ENCODE results near the gene PSTPIP2.
"Not testable (repeated sequence)": the region's sequence is repeated elsewhere in the genome, so short reads cannot be mapped to it uniquely, and the experiment has no call there.

Gene PSTPIP2

DNA sequence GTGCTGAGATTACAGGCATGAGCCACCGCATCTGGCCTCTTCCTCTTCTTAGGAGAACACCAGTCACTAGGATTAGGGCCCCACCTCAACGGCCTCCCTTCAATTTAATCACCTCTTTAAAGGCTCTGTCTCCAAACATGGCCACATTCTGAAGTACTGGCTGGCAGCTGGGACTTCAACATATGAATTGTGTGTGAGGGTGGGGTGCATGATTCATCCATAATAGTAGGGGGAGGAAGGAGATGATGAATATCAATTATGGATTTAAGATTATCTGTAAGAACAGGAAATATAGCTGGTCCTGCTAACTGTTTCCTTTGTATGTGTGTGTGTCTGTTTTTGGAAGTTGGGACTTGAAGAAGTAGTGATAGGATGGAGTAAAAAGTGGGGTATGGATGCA lies 90.2 kb downstream of the PSTPIP2 start:
- DNase-seq (ENCODE audit: low spot score), result no peak

DNA sequence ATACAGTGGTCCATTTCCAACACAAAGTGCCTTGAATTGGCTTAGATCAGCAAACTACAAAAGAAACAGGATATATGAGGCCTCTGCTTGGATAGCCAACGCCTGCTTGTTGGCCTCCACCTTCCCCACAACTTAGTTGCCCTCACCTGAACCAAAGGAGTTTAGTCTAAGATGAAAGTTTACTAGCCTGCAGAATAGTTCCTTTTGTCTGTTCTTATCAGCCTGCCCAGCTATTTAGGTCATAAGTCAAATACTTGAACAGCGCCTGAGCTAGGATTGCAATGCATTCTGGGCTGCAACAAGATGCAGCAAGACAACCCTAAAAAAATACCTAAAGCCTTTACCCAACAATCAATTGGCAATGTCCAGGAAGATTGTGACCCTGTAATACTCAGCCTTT lies 91.8 kb downstream of the PSTPIP2 start:
- no peak for DNase-seq (ENCODE audit: low spot score)

DNA sequence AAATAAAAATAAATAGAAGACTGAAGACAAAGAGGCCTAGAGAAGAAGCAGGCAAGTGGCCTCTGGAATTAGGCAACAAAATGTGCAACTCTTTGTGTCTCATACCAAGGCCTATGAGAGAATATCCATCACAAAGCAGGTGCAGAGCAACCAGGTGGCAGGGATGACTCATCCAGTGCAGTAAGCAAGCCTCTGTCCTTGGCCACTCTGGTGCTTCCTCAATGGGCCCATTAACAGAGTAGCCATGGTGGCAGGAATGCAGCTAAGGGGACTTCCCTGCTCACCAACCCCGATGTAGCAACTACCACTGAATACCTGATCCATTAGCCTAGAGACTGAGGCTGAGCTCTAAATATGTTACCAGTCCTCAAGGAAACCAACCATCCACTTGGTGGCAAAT lies 94.0 kb downstream of the PSTPIP2 start:
- DNase-seq (ENCODE audit: low spot score), result peak; percentile 91

DNA sequence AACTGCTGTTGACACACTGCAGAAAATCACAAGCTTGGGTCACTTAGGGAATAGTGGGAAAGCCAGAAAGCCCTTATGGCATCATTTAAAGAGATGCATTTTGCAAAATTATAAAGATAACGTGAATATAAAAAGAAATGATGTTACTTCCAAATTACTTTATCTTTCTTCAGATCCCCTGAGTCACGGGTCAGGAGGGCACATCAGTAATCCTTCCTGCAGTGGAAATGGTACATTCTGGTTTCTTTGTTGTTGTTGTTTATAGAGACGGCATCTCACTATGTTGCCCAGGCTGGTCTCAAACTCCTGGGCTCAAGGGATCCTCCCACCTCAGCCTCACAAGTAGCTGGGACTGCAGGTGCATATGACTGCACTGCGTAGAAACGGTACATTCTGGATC lies 95.1 kb downstream of the PSTPIP2 start:
- DNase-seq (ENCODE audit: low spot score), result no peak

DNA sequence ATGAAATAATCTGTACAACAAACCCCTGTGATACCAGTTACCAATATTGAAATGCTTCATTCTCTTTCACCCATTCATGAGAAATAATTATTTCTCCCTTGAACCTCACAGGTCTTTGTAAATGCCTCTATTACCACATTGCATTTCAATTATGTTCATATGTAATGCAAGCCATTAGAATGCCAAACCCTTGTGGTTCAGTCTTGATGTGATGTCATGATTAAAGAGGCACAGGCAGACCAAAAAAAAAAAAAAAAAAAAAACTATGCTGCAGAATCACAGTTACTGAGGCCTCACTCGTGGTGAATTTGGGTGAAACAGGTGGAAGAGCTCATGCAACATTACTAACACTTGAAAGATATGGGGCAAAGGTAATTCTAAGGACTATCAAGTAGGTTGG lies 95.5 kb downstream of the PSTPIP2 start:
- no peak for DNase-seq (ENCODE audit: low spot score)

DNA sequence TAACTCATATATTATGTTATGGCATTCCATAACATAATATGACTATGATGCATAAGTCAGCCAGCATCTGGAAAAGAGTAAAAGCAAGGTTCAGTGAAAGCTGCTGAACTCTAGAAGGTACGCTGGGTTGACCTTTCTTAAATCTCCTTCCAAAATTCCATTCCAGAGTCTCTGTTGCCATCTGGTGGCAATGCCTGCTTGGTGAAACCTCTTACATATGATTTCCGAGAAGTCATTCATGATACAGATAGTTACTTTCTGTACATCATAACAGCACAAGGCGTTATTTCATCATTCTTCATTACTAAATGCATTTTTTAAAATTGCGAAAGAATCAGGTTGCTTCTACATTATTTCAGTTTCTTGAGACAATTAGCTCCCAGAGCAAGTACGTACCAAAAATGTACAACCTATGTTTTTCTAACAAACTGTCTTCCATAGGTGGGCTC lies 97.9 kb downstream of the PSTPIP2 start:
- DNase-seq (ENCODE audit: low spot score), result peak; percentile 75

DNA sequence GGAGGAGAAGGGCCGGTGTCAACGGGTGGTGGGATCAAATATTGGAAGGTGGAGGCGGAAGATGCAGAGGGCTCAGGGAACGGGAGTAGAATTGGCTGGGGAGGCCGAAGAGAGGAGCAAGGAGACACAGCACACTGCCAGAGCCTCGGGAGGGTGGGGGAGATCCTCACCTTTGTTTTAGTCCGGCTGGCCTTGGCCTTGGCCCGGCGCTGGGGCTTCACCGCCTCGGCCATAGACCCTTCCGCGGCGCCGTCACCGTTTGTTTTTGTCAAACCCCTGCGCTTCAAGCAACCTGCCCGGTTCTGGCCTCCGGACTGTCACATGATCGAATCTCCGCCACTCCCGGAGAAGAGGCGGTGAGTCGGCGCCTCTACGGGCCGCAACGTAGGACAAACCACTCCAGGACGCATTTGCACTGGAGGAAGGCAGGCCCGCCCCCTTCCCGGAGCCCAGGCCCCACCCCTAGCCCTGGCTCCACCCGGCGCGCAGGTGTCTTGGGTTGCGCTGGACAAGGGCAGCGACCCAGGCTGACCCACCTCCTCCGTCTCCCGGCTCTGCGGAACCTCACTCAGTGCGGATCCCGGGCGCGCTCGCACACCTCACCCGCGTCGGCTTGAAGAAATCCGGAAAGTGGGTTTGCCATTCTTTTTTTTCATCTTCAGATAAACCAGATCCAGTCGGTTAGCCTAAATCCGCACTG lies 104.9 kb downstream of the PSTPIP2 start, which contains the start of gene EPG5:
Gene EPG5 (minus strand): TSS at position 323 of the 700 bp plus-strand sequence. CDS start 90 bp downstream, at position 233.
- peak; percentile 98 for DNase-seq (ENCODE audit: low spot score)

DNA sequence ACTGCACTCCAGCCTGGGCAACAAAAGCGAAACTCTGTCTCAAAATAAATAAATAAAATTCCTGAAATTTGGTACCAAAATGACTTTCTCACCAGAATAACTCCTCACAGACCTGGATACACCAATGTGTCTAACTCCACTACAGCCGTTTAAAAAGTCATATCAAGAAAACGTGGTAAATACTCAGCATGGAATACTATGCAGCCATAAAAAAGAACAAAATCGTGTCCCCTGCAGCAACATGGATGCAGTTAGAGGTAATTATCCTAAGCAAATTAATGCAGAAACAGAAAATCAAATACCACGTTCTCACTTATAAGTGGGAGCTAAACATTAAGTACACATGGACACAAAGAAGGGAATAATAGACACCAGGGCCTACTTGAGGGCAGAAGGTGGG lies 107.1 kb downstream of the PSTPIP2 start:
- not testable (repeated sequence) for DNase-seq (ENCODE audit: low spot score)

DNA sequence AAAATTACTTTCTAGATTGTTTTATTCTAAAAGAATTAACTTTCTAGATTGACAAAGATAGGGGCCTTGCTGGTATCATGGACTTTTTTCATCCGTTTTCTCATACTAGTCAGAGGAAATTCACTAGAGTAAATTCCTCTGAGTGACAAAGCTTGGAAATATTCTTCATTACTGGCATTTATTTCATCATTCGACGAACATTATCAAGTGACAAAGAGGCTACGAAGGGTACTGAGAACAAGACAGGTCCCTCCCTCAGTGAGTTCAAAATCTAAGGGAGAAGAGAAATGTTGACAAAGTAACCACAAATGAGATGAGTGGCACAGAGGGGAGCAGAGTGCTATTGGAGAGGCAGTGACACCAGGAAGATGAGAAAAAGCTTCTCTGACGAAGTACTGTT lies 109.2 kb downstream of the PSTPIP2 start:
- peak; percentile 85 for DNase-seq (ENCODE audit: low spot score)

DNA sequence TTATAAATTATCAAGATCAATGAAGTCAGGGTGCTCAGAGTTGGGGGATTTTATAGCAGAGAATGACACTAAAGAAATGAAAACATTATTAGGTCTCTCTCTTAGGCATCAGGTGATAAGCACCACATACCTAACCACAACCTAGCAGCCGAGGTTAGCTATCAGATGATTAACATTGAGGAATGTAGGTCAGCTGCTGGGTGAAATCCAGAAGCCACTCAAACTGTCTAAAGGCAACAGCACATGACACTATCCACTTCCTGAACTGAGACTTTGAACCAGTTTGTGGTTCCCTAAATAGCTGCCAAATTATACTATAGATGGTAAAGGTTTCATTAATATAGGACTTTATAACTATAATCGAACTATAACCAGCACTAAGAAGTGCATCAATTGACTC lies 109.6 kb downstream of the PSTPIP2 start:
- DNase-seq (ENCODE audit: low spot score), result peak; percentile 94

DNA sequence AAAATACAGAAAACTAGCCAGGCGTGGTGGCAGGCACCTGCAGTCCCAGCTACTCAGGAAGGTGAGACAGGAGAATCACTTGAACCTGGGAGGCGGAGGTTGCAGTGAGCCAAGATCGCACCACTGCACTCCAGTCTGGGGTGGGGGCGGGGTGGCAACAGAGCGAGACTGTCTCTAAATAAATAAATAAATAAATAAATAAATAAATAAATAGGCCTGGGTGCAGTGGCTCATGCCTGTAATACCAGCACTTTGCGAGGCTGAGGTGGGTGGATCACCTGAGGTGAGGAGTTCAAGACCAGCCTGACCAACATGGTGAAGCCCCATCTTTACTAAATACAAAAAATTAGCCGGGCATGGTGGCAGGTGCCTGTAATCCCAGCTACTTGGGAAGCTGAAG lies 112.6 kb downstream of the PSTPIP2 start:
- not testable (repeated sequence) for DNase-seq (ENCODE audit: low spot score)

DNA sequence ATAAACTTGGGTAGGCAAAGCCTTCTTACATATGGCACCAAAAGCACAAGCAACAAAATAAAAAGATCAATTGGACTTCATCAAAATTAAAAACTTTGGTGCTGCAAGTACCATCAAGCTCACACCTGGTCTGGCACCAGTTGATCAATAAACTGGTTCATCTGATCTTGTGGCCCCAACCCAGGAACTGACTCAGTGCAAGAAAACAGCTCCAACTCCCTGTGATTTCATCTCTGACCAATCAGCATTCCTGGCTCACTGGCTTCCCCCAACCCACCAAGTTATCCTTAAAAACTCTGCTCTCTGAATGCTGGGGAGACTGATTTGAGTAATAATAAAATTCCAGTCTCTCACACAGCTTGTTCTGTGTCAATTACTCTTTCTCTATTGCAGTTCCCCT lies 113.3 kb downstream of the PSTPIP2 start:
- peak; percentile 59 for DNase-seq (ENCODE audit: low spot score)

DNA sequence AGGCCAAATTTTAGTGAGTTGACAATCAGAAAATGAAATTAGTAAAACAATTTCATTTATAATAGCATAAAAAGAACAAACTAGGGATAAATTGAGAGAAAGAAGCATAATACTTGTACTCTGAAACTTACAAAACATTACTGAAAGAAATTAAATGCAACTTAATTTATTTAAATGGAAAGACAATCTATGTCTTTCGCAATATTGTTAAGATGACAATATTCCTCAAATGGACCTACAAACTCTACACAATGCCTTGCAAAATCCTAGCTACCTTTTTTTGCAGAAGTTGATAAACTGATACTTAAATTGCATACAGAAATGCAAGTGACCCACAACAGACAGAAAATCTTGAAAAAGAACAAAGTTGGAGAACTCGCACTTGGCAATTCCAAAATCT lies 114.0 kb downstream of the PSTPIP2 start:
- DNase-seq (ENCODE audit: low spot score), result no peak

DNA sequence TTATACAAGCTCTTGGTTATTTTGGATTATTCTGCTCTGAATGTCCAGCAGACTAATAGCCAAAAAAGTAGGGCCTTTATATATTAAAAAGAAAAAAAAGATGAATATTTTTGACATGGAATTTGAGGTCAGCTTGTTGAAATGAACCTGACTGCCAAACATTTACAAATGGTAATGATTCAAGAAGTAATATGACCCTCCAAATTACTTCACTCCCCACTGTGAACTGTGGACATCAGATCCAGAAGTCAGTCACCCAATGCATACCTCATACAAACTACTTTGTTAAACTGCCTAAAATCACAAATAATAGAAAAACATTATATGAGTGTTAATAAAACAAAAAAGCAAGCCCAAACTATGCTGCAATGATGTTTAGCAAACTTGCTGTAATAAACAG lies 115.0 kb downstream of the PSTPIP2 start:
- peak; percentile 46 for DNase-seq (ENCODE audit: low spot score)

DNA sequence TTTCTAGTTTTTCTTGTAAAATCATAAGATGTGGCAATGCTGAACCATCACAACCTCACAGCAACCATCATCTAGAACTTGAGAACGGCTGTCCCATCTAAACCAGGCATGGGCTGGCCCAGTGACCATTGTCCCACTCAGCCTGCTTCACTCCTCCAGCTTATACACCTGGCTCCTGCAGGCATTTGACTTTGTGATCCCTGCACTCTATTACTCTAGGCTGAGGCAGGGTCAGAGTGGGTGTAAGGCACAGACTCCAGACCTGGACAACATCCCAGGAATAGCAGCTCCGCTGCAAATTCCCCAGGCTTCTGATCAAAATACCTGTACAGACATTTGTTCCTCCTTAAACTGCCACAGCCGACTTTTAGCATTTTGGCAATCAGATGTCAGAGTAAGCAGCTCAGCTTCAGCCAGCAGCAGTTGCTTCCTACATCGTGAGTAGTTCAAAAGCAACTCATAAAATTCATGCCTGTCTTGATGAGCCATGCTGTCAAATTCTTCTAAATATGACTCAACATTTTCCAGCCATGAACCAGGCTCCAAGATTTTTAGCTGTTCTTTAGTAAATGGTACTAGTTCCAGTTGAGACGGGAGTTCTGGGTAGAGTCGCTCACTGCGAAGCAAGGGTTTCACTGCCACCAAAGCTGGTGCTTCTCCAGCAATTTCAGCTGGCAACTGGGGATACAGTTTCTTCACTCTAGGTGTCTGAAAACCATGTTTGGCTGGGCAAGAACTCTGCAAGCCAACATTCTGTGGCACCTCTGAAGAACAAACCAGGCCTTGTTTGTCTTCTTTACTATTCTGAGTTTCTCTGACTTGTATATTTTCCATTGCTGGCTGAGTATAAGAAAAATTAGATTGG lies 117.8 kb downstream of the PSTPIP2 start:
- DNase-seq (ENCODE audit: low spot score), result peak; percentile 90

DNA sequence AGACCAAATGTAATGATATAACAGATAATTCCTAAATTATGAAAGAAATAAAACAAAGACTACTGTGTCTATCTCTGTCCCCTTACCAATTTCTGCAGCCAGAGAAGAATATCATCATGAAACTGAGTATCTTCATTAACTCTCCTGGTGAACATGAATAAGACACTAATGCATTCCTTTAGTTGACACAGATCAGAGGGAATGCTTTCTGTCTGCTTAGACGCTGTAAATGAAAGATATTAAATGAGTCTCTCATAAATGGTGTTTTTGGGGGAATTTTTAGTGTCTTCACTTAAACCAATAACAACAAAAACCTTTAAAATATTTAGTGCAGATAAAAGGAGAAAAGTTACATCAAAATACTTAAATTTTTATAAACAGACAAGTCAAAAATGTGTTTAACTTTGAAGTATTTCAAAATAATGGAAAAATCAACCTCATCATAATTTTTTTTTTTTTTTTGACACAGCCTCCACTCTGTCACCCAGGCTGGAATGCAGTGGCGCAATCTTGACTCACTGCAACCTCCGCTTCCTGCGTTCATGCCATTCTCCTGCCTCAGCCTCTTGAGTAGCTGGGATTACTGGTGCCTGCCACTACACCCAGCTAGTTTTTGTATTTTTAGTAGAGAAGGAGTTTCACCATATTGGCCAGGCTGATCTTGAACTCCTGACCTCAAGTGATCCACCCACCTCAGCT lies 120.9 kb downstream of the PSTPIP2 start:
- peak; percentile 81 for DNase-seq (ENCODE audit: low spot score)

DNA sequence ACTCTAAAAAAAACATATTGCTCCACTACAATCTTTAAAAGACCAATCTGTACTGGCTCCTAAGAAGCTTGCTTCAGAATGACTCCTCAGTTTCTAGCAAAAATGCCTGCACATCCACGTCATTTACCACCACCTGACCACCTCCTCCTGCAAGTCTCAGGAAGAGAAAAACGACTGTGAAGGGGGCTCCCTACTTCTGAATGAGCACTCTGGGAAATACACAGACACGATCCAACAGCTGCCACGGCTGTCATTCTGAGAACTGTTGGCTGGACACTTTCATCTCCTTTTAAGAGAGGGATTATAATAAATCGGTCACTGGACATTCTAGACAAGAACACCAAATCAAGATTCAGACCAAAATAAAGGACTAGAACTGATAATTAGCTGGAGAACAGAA lies 126.4 kb downstream of the PSTPIP2 start:
- no peak for DNase-seq (ENCODE audit: low spot score)

DNA sequence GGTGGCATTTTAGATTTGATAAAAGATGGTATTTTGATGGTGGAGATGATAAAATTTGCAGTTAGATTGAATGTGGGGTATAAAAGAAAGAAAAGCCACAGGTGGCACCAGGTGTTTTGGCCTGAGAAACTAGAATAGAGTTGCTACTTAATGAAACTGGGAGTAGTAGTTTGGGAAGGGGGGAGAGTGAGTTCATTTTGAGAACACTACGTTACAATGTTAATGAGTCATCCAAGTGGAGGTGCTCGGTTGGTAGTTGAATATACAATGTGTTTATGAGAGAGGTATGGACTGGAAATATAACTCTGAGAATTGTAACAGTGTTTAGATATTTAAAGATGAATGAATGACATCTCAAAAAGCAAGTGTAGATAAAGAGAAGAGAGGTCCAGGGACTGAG lies 131.3 kb downstream of the PSTPIP2 start:
- no peak for DNase-seq (ENCODE audit: low spot score)

DNA sequence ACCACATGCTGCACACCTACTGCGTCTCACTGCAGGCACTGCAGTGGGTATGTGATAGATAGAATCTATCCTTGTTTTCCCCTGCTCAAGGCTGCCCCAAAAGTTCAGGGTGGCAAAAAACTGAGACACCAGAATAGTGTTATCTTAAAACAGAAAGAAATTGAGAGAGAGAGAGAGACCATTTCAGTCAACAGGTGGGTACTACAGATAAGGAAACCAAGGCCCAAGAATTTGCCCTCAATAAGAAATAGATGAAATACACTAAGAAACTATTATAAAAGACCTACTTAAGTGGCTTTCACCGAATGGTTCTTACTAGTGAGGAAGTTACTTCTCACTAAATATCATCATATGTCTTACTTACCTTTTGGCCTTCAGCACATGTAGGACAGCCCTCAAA lies 132.8 kb downstream of the PSTPIP2 start:
- DNase-seq (ENCODE audit: low spot score), result no peak

DNA sequence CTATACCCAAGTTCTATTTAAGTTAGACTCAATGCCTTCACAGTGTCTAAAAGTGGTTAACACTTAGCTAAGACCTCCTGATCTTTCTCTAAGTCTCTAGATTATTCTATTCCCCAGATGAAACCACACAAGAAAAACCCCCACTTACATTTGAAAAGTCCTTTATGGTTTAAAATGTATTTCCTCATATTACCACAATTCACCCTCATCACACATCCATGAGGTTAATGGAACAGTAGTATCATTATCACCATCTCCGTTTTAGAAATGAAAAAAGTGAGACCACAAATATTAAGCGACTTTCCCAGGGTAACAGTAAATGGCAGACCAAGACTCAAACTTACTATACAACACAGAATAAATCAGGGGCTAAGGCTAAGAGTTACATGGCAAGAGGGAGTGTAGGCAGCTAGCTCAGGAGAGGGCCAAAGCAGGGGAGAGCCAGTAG lies 133.5 kb downstream of the PSTPIP2 start:
- no peak for DNase-seq (ENCODE audit: low spot score)

DNA sequence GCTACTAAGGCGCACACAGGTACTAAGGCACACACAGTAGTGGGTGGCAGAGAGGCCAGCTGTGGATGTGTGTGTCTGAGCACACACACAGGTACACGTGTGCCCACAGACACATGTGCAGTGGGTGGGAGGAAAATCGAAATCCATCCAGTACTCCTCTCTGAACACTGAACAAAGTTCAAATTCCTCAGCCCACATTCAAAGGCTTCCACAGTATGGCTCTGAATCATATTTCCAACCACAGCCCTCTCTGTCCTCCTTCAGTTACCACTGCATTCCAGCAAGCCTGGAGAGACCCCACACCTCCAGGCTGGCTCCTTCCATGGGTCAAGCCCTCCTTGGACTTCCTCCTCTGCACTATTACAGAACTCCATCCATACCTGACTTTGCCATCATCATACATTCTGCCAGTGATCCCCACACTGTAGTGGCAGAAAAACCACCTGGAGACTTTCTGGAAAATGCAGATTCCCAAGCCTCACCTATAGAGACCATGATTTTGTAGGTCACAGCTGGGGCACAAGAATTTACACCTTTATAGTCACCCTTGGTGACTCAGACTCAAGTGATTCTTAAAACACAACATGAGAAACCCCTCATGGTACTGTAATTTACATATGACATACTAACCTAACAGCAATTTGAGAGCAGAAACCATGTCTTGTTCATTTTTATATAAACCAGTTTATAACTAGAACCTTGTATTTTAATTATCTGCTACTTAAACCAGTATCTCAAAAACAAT lies 136.3 kb downstream of the PSTPIP2 start:
- peak; percentile 77 for DNase-seq (ENCODE audit: low spot score)
